Stimulated activated CD8-positive, alpha-beta memory T cell treated with anti-CD3 and anti-CD28 coated beads, Interleukin-7, amount 100 ng/mL, for 48 hours (primary cell): ENCODE data around the gene B4GALT6.

Experiments
- DNase-seq, 2 donors: peaks; one replicate each; pipeline ENCODE4 v3.0.0-alpha.2; 2020; ENCODE audit warnings: low read depth in 1 of 2; ENCODE audit errors: extremely low read depth in 1 of 2

The B4GALT6 gene

DNA sequence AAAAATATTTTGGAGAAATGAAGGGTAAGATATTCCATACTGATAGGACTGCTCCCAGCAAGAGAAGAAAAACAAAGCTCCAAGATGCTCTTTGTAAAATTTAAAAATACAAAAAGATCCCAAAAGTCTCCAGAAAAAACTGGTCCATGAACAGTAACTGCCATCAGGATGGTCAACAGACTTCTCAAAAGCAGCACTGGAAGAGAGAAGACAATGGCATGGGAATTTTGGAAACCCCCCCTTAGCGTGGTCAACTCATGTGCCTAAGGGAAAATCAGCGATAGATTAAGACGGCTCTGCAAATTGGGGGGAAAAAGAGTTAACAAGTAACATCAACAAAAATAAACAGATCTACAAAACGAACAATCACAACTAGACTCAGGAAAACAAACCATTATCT is 23.6 kb downstream of the B4GALT6 start:
- DNase-seq, result no peak

DNA sequence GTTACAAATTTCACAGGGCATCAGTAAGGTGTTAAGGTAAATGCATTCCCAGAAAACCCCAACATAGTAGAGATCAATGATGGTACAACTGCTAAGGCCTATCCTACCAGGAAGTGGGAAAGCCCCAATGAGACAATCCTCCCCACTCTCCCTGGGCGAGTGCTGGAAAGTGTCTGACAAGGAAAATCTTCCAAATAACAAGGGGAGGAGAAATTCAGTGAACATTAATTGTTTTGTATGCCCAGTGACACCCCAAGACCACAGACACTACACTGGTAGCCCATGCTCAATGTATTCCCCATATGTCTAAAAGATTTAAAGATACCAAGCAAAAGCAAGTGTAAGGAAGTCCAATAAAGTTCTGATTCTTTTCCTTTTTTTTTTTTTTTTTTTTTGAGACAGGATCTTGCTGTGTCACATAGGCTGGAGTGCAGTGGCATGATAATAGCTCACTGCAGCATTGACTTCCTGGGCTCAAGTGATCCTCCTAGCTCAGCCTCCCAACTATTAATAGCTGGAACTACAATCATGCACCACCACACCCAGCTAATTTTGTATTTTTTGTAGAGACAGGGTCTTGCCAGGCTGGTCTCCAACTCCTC is 24.7 kb downstream of the B4GALT6 start:
- no peak for DNase-seq

DNA sequence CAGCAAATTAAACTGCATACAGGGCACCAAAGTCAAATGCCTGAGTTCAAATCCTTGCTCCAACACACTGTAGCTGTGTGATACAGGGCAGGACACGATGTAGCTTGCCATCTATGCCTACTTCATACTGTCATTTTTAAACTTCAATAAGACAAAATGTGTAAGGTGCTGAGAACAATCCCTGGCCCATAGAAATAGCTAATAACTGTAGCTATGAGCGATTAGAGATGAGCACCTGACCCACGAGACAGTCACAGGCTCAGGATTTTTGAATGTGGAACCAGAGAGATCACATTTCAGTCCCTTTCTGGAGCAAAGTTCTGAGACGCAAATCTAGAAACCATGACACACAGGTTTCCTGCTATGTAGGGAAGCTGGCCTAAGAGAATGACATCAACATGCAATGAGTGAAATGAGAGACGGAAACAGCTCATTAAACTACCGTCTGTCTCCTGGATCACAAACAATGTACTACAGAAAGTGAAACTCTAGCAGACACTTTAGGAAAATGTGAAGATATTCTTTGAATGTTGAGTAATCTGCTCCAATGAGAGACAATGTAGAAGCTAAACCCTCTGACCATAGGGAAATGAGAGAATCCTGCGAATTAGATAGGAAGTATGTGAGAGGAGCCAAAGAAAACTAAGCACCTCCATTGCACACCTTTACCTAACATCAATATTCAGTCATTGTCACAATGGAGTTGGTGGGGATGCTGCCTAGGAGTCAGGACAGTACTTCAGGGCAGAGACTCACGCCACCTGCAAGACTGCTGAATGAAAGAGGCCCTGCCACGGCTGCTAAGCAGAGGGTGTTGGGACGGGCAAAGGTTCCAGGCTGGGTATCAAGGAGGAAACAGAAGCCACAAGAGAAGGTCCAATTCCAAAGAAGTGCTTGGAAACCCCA is 25.5 kb downstream of the B4GALT6 start:
- DNase-seq, result no peak

DNA sequence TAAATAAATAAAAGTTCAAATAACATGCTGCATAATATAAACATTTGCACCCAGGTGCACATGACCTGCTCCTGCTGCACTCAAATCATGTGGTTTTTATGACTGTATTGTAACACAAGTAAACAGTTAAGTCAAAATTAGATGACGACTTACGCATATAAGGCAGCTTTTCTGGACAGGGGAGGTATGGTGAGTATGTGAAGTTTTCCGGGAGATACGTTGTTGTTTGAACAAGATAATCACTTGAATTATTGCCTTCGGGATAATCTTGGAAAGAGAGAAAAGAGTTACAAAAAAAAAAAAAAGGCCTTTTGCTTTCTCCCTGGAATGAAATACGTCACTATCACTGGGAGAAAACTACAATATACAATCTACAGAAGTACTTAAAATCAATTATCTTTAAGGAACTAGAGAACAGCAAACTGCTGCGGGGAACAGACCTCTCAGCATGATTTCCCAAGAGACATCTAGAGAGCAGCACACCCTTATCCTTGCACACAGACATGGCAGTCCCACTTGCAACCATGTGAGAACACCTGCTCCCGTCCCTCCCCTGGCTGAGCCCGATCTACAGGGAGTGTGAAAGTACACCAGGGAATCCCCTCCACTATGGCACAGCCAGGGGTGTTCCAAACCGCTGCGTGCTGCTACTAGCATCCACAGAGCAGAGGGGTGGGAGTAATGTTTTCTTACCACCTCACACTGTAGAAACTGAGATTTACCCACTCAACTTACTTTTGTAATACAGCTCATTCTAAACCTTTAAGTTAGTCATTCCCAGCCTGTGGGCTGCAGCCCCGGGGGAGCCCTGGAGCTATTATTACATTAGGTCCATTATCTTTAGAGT is 26.3 kb downstream of the B4GALT6 start:
- DNase-seq, result peak; percentile 7 to 39

DNA sequence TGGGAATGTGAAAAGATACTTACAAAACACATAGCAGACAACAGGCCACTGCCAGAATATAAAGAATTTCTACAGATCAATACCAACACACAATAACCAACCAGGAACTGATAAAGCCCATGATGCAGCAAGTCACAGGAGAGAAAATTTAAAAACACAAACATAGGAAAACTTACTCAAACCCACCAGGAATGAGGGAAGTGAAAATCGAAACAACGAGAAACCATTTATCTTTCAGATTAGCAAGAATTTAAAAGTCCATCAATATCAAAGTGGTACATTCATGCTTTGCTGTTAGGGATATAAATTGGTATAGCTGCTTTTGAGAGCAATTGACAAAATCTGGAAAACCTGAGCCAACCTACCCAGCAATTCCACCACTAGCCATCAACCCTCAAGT is 27.6 kb downstream of the B4GALT6 start:
- no peak for DNase-seq

DNA sequence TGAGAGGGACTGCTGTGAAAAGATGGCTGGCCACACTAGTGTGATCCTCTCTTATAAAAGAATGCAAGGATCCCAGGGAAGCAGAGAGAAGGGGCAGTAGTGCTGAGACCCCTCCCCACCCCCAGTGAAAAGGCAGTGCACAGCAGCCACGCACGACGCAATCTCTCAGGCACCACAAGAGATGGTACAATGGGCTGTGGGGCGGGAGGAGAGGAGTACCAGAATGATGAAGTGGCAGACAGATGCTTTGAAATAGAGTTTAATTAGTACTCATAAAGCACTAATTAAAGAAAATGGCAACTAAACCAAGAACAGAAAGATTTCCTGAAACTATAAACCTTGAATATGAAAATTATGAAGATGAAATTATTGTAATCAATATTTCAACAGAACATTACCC is 29.0 kb downstream of the B4GALT6 start:
- DNase-seq, result no peak

DNA sequence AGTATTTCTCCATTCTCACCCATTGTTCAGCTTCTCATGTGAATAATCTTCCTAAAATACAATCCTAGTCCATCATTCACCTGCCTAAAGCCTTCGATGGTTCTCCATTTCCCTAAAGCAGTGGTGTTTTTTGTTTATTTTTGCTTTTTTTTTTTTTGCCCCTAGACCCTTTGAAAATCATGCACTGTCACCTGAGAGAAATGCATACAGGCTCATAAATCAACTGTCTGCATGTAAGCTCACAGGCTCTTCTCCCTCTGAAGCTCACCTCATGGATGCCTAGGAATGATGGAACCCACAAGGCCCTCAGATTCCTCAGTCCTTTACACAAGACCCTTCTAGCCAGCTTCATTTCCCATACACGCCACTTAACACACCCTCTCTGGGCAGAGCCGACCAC is 31.5 kb downstream of the B4GALT6 start:
- no peak for DNase-seq

DNA sequence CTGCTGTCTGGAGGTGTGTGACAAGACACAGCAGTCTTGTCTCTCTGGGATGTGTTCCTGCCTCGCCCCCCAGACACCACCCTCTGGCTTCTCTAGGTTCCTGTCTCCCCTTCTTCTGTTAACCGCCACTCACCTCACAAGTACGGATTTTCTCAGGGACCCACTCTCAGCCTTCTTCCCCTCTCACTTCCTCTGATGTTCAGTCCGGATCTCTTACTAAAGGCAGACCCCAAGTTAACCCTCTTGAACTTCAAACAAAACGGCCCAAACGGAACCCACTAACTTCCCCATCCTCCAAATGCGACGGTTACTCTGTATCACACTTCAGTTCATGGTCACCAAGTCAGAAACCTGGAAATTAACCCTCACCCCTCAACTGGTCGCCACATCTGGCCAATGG is 32.0 kb downstream of the B4GALT6 start:
- no peak for DNase-seq

DNA sequence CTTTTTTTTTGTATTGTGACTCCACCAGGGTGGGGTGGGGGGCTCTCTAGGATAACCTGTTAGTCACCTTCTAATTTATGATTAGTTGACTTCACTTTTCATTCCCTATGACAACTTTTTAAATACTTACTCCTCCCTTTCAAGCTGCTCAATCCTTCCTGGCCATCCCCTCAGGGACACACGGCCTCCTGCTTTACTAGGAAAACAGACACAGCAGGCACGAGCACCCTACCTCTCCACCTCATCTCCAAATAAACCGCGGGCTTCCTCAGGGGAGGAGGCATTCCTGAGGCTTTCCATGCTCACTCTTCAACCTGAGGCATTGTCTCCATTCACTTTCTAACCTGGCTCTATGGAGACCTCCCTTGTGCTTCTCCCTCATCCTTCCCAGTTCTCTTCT is 33.0 kb downstream of the B4GALT6 start:
- DNase-seq, result no peak

DNA sequence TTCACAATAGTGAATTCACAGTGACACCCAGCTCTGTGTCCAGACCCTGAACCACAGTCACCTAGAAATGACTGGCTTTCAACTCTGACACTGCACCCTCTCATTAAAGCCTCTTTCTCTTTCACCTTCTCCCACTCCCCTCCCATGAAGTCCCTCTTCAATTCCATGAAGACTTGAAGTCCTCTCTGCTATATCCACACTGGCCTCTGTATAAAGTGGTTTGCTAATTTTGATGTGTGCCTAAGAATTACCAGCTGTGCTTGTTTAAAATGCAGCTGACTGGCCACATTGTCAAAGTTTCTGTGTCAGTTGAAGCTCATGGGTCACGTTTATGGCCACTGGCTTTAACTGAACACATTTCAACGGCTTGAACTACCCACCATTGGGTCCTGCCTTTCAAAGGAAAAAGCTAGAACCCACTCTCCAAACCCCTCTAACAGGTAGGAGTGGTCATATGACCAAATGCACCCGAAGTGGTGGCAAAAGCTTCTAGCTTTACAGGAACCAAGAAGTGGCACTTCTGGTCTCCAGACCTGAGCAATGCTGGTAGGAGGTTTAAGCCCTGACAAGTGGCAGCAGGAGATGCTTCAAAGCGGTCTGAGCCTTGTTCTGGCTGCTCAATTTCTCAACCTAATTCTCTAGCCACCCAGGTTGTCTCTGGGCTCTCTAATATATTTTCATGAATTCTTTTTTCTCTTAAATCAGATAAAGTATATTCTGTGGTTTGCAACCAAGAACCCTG is 34.2 kb downstream of the B4GALT6 start:
- DNase-seq, result no peak

DNA sequence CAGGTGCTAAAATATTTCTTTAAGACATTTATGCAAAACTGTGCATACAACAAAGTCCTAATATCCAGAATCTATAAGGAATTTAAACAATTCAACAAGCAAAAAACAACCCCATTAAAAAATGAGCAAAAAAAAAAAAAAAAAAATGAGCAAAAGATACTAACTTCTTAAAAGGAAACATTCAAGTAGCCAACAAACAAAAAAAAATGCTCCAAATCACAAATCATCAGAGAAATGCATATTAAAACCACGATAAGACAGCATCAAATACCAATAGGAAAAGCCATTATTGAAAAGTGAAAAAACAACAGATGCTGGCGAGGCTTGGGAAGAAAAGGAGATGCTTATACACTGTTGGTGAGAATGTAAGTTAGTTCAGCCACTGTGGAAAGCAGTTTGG is 34.9 kb downstream of the B4GALT6 start:
- no peak for DNase-seq

DNA sequence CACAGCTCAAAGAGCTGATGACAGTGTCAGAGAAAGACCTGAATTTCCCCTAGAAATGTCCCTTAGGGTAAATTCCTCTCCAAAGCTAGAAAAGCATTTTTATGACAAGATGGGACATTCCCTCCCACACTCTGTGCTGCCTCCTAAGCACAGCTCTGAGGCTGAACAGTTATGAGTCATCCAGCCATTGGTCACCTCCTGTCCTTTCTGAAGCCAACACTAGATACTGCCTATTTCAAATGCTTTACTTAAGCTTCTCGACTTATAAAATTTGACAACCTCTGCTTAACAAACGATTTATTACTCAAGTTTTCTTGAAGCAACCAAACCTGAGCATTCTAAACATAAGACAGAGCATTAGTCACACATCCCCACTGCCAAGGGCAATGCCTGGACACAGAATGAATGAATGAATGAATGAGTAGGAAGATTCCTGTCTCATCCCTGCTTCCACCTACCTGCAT is 35.4 kb downstream of the B4GALT6 start:
- DNase-seq, result no peak

DNA sequence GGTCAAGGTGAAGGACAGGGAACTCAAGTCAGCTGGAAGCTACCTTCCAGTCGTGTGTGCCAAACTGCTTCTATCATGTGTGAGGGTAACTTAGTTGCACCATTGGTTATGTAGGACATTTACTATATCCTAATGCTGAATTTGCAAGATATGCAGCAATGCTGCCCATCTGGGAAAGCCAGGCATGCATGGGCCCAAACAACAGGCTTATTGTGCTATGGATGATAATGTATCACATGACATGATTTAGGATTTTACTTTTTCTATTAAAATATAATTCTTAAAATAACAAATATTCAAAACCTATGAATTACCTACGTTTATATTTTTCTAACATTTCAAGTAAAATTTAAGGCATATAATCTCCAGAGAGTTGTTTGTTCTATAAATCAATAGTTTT is 35.9 kb downstream of the B4GALT6 start:
- no peak for DNase-seq

DNA sequence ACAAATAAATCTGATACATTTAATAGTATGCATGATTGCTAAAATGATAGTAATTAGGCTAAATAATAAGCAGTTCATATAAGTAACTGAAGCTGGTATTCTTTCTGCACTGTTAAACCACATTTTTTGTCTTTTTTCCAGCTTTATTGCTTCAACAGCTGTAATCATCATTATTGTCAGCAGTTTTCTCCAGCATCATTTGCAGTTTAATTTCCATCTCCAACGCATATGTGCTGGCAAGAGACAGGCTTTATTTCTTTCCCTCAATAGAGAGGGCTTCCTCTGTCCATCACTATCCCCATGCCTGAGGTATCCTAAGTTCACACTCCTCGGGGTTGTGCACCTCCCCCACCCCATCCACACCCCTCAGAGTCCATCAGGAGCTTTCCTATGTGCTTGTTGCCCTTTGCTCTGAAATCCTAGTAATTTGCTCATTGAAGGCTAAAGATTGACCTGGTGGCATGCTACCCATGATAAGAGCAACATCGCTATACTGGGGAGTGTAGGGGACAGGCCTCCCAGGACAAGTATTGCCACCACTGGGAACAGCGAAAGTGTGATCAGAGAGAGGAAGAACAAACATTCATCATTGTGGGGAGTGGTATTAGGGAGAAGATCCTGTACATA is 37.1 kb downstream of the B4GALT6 start:
- no peak for DNase-seq

DNA sequence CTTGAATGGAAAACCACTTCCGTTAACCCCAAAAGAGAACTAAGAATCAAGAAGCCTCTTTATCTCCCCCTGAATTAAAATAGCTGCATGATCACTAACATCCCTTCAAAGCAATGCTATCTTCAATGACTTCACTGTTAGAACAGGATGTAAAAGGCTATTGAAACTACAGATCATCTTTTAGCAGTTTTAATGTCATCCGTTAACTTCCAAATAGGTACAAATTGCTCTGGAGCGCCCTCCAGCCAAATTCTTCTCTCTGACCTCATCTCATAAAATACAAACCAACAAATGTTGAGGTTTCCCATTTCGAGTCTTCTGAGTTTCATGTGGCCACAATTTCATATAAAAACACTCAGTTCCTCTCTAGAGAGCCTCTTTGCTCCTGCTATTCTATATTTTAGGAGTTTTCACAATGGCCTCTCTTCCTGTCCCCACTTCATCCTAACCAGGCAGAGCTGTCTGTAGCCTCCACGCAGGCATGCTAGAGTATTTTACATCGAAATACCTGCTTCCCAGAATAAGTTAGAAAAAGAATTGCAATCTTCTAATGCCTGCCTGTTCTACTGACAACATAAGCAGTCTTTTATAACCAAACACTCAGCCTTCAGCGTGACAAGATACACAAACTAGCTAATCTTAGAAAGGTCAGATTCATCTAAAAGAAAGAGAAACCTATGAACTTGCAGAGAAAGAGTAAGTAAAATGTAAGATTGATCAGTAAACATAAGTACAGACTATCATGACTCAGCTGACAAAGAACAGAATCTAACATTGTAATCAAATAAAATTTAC is 37.9 kb downstream of the B4GALT6 start:
- DNase-seq, result no peak

DNA sequence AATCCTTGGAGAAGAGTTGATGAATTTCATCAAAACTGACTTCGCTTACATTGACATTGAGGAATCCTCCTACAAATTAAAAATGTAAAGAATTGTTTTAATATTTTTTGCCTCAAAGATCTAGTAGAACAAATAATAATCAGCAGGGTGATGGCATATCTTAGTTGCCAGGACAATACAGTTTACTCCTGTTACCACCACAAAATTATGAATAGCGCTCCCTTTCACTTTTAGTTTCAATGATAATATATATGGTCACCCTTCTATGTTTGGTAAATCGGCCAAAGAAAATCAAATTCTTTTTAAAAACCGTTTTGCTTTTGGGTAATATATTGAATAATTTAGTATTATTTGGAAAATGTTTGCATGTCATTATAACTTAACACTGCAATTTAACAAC is 39.0 kb downstream of the B4GALT6 start:
- no peak for DNase-seq

DNA sequence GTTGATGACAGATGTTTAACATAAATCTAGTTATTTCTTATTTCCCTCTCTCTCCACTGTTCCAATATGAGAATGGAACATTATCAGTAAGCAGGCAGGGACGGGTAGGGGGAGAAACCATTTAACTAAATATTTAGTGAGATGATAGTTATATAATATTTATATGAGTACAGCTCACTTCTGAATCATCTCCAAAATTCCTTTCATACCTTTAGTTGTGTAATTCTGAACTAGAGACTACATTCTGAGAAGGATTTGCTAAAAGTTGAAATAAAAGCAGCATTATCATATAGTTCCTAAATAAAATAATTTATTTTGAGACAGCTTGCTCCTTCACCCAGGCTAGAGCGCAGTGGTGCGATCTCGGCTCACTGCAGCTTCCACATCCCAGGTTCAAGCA is 41.4 kb downstream of the B4GALT6 start:
- no peak for DNase-seq

DNA sequence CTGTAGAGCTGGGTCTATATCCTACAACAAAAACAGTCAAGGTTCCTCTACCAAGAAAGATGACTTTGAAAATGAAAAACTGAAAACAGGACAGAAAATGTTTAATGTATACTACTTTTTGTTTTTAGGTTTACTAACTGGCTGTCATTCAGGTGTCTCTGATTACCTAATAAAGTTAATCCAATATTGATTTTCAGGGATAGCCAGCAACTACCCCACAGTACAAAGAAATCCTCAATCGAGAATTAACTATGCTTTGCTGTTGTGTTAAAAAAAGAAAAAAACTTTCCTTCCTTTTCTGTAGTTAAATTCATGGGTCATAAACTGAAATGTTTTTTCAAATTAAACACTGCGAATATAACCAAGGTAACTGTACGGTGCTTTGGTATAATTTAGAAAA is 46.9 kb downstream of the B4GALT6 start:
- no peak for DNase-seq

DNA sequence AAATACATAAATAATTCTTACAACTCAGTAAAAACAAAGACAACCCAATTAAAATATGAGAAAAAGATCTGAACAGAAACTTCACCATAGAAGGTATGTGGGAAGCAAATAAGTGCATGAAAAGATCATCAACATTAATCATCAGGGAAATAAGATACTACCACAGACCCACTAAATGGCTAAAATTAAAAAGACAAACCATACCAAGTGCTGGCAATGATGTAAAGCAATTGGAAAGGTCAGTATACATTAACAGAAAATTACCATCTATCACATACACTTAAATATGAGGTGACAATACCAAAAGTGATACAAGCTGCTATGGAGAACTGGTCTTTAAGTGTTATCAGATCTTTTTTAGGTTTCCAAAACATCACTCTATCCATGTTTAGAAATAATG is 48.0 kb downstream of the B4GALT6 start:
- DNase-seq, result no peak

DNA sequence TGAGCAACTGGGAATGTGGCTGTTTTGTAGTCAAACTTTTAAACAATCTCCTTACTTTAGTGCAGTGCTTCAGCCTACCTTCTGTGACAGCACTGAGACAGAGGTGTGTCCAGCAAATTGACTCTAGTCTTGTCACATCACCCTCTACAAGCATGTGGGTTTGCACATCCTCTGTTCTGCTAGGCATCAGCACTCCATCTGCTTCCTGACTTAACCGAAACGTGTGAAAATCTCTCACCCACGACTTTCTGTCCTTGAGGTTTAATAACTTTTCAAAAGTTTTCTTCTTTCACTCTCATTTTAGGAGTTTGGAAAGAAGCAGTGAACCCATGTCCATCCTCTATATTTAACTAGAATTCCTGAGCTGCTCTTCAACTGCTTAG is 50.1 kb downstream of the B4GALT6 start:
- no peak for DNase-seq
